Measurements from ENCODE around the gene ARHGAP6.

ARHGAP6 gene

DNA sequence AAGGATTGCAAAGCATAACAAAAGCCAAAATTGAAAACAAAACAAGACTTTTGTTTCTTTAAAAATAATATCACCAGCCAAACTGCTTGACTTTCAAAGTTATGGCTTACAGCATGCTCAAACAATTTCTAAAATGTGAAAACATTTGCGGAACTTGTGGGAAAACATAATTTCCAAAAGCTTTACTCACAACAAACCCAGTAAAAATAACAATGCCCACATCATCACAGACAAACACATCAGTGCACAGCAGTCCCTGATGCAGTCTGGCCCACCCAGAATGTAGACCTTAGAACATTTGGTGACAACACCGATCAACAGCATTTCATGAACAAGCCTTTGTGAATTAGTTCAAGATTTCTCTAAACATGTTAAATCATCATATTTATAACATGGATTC, 98.9 kb downstream of the ARHGAP6 start:
- no peak overlapping the region for H3K9ac ChIP-seq (ENCODE audit: low read length)
- peaks cover 16% of the 10 kb centered on the region for H3K4me1 ChIP-seq (ENCODE audit: insufficient read depth, low read length)
- no peak overlapping the region for H3K4me3 ChIP-seq (ENCODE audit: low read depth in 1 of 2, low read length in 2 of 2)
- H3K9me3 ChIP-seq (ENCODE audit: low read length) = no peaks in the 10 kb centered on the region
- no peak overlapping the region for H3K27ac ChIP-seq (ENCODE audit: low read depth, low read length)
- no peaks in the 10 kb centered on the region for H3K27me3 ChIP-seq (ENCODE audit: control insufficient read depth in 1 of 2, insufficient read depth in 2 of 2, low read length in 2 of 2)
- H3K36me3 ChIP-seq (ENCODE audit: insufficient read depth, low read length) = no peaks in the 10 kb centered on the region

GRCh38 chrX:11566173-11566572, 99.5 kb downstream of the ARHGAP6 start:
- no peaks in the 10 kb centered on the region for H3K27me3 ChIP-seq (ENCODE audit: control insufficient read depth in 1 of 2, insufficient read depth in 2 of 2, low read length in 2 of 2)
- H3K9me3 ChIP-seq (ENCODE audit: low read length) = no peaks in the 10 kb centered on the region
- no peaks in the 10 kb centered on the region for H3K36me3 ChIP-seq (ENCODE audit: insufficient read depth, low read length)
- H3K4me1 ChIP-seq (ENCODE audit: insufficient read depth, low read length) = peaks cover 19% of the 10 kb centered on the region
- H3K4me3 ChIP-seq (ENCODE audit: low read depth in 1 of 2, low read length in 2 of 2) = no peak overlapping the region
- no peak overlapping the region for H3K27ac ChIP-seq (ENCODE audit: low read depth, low read length)
- no peak overlapping the region for H3K9ac ChIP-seq (ENCODE audit: low read length)

DNA sequence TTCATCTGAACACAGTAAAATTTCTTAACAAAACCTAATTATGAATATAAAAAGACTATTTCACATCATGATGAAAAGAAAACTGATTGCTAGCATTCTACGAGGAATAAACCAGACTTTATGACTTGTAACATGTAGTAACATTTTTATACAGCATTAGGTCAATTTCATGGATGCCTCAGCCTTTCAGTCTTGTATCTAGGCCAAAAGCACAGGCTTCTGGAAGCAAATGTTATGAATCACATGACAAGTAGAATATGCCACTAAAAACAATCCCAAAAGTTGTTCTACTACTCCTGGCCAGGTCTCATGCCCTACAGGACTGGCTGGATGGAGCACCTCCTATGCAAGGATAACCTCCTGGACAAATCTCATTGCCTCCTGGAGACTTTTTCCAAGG, 101.2 kb downstream of the ARHGAP6 start:
- H3K9ac ChIP-seq (ENCODE audit: low read length) = no peak overlapping the region
- H3K27me3 ChIP-seq (ENCODE audit: control insufficient read depth in 1 of 2, insufficient read depth in 2 of 2, low read length in 2 of 2) = no peaks in the 10 kb centered on the region
- no peak overlapping the region for H3K4me3 ChIP-seq (ENCODE audit: low read depth in 1 of 2, low read length in 2 of 2)
- no peak overlapping the region for H3K27ac ChIP-seq (ENCODE audit: low read depth, low read length)
- no peaks in the 10 kb centered on the region for H3K36me3 ChIP-seq (ENCODE audit: insufficient read depth, low read length)
- H3K4me1 ChIP-seq (ENCODE audit: insufficient read depth, low read length) = peaks cover 26% of the 10 kb centered on the region
- no peaks in the 10 kb centered on the region for H3K9me3 ChIP-seq (ENCODE audit: low read length)

DNA sequence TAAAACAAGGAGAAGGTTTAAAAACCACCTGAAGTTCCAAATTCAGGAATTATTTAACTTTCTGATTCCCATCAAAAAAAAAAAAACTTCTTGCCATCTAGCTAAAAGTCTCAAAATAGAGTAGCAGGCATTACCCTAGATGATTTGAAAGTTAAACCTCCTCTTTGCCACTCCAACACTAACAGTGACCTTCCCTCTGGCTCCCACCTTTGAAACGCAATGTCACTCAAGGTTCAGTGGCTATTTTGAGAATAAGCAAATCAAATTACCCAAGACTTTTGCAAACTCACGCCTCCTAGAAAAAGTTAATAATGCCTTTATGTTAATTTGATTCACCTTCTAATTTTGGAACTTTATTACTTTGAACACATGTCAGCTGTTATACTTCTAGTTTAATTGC, 103.2 kb downstream of the ARHGAP6 start:
- H3K27ac ChIP-seq (ENCODE audit: low read depth, low read length) = no peak overlapping the region
- H3K9ac ChIP-seq (ENCODE audit: low read length) = no peak overlapping the region
- no peak overlapping the region for H3K4me3 ChIP-seq (ENCODE audit: low read depth in 1 of 2, low read length in 2 of 2)
- no peaks in the 10 kb centered on the region for H3K36me3 ChIP-seq (ENCODE audit: insufficient read depth, low read length)
- no peaks in the 10 kb centered on the region for H3K27me3 ChIP-seq (ENCODE audit: control insufficient read depth in 1 of 2, insufficient read depth in 2 of 2, low read length in 2 of 2)
- no peaks in the 10 kb centered on the region for H3K9me3 ChIP-seq (ENCODE audit: low read length)
- peaks cover 26% of the 10 kb centered on the region for H3K4me1 ChIP-seq (ENCODE audit: insufficient read depth, low read length)

GRCh38 chrX:11558972-11559371, 106.7 kb downstream of the ARHGAP6 start:
- no peaks in the 10 kb centered on the region for H3K27me3 ChIP-seq (ENCODE audit: control insufficient read depth in 1 of 2, insufficient read depth in 2 of 2, low read length in 2 of 2)
- no peaks in the 10 kb centered on the region for H3K36me3 ChIP-seq (ENCODE audit: insufficient read depth, low read length)
- no peaks in the 10 kb centered on the region for H3K9me3 ChIP-seq (ENCODE audit: low read length)
- H3K4me3 ChIP-seq (ENCODE audit: low read depth in 1 of 2, low read length in 2 of 2) = no peak overlapping the region
- peaks cover 16% of the 10 kb centered on the region for H3K4me1 ChIP-seq (ENCODE audit: insufficient read depth, low read length)
- no peak overlapping the region for H3K27ac ChIP-seq (ENCODE audit: low read depth, low read length)
- no peak overlapping the region for H3K9ac ChIP-seq (ENCODE audit: low read length)

DNA sequence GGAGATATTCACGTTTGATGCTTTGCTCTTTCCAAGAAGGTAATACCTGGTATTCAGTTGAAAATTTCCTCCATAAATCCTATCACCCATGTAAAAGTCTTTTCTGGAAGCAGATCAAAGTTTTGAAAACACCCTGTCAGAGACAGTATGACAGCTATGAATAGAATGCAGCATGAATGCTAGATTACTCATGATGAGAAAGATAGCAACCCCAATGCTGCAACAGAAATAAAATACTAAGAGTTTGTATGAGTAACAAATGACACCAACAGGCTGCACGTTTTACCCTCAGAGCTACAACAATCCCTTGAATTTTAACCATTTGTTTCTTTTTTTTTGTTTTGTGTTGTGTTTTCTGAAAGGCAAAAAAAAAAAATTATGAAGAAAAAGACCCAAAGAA, 108.6 kb downstream of the ARHGAP6 start:
- no peak overlapping the region for H3K4me3 ChIP-seq (ENCODE audit: low read depth in 1 of 2, low read length in 2 of 2)
- peaks cover 16% of the 10 kb centered on the region for H3K4me1 ChIP-seq (ENCODE audit: insufficient read depth, low read length)
- H3K9me3 ChIP-seq (ENCODE audit: low read length) = no peaks in the 10 kb centered on the region
- no peak overlapping the region for H3K27ac ChIP-seq (ENCODE audit: low read depth, low read length)
- H3K27me3 ChIP-seq (ENCODE audit: control insufficient read depth in 1 of 2, insufficient read depth in 2 of 2, low read length in 2 of 2) = no peaks in the 10 kb centered on the region
- no peak overlapping the region for H3K9ac ChIP-seq (ENCODE audit: low read length)
- no peaks in the 10 kb centered on the region for H3K36me3 ChIP-seq (ENCODE audit: insufficient read depth, low read length)

GRCh38 chrX:11555759-11556158, 110.0 kb downstream of the ARHGAP6 start:
- H3K9me3 ChIP-seq (ENCODE audit: low read length) = no peaks in the 10 kb centered on the region
- H3K36me3 ChIP-seq (ENCODE audit: insufficient read depth, low read length) = no peaks in the 10 kb centered on the region
- H3K9ac ChIP-seq (ENCODE audit: low read length) = no peak overlapping the region
- H3K27me3 ChIP-seq (ENCODE audit: control insufficient read depth in 1 of 2, insufficient read depth in 2 of 2, low read length in 2 of 2) = no peaks in the 10 kb centered on the region
- no peak overlapping the region for H3K4me3 ChIP-seq (ENCODE audit: low read depth in 1 of 2, low read length in 2 of 2)
- H3K27ac ChIP-seq (ENCODE audit: low read depth, low read length) = no peak overlapping the region
- peaks cover 7% of the 10 kb centered on the region for H3K4me1 ChIP-seq (ENCODE audit: insufficient read depth, low read length)

DNA sequence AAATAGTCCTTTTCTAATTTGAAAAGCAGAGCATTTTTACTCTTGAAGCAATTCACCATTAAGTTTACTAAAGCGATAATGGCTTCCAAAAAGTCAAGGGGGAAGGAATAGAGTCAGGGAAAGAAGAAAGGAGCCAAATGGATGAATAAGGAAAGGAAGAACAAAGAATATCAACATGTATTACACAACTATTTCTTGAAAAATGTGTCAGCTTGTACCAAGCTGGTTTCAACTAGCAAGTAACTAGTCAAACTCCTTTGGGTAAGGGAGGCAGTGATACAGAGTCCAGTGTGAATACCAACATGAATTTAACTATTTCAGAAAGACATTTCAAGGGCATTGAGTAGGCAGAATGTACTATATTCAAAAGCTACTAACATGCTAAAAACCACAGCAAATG, 112.1 kb downstream of the ARHGAP6 start:
- Histone ChIP-seq H3K4me1 (ENCODE audit: insufficient read depth, low read length) (peaks cover 4% of the 10 kb centered on the region), H3K9ac (ENCODE audit: low read length) (no peak overlapping the region), H3K27me3 (ENCODE audit: control insufficient read depth in 1 of 2, insufficient read depth in 2 of 2, low read length in 2 of 2) (no peaks in the 10 kb centered on the region), H3K9me3 (ENCODE audit: low read length) (no peaks in the 10 kb centered on the region), H3K27ac (ENCODE audit: low read depth, low read length) (no peak overlapping the region), H3K4me3 (ENCODE audit: low read depth in 1 of 2, low read length in 2 of 2) (no peak overlapping the region), H3K36me3 (ENCODE audit: insufficient read depth, low read length) (no peaks in the 10 kb centered on the region)

- Histone ChIP-seq H3K27ac (ENCODE audit: low read depth, low read length) (no peak overlapping the region), H3K36me3 (ENCODE audit: insufficient read depth, low read length) (no peaks in the 10 kb centered on the region), H3K4me1 (ENCODE audit: insufficient read depth, low read length) (no peaks in the 10 kb centered on the region), H3K27me3 (ENCODE audit: control insufficient read depth in 1 of 2, insufficient read depth in 2 of 2, low read length in 2 of 2) (no peaks in the 10 kb centered on the region), H3K4me3 (ENCODE audit: low read depth in 1 of 2, low read length in 2 of 2) (no peak overlapping the region), H3K9ac (ENCODE audit: low read length) (no peak overlapping the region), H3K9me3 (ENCODE audit: low read length) (no peaks in the 10 kb centered on the region)
These were observed 114.6 kb downstream of the ARHGAP6 start for GRCh38 chrX:11551151-11551550.

GRCh38 chrX:11546917-11547316, 118.8 kb downstream of the ARHGAP6 start:
- Histone ChIP-seq H3K36me3 (ENCODE audit: insufficient read depth, low read length) (no peaks in the 10 kb centered on the region), H3K4me1 (ENCODE audit: insufficient read depth, low read length) (no peaks in the 10 kb centered on the region), H3K27me3 (ENCODE audit: control insufficient read depth in 1 of 2, insufficient read depth in 2 of 2, low read length in 2 of 2) (no peaks in the 10 kb centered on the region), H3K9me3 (ENCODE audit: low read length) (no peaks in the 10 kb centered on the region), H3K9ac (ENCODE audit: low read length) (no peak overlapping the region), H3K27ac (ENCODE audit: low read depth, low read length) (no peak overlapping the region), H3K4me3 (ENCODE audit: low read depth in 1 of 2, low read length in 2 of 2) (no peak overlapping the region)

- H3K27me3 ChIP-seq (ENCODE audit: control insufficient read depth in 1 of 2, insufficient read depth in 2 of 2, low read length in 2 of 2) = no peaks in the 10 kb centered on the region
These were observed 122.5 kb downstream of the ARHGAP6 start for GRCh38 chrX:11543249-11543648.

DNA sequence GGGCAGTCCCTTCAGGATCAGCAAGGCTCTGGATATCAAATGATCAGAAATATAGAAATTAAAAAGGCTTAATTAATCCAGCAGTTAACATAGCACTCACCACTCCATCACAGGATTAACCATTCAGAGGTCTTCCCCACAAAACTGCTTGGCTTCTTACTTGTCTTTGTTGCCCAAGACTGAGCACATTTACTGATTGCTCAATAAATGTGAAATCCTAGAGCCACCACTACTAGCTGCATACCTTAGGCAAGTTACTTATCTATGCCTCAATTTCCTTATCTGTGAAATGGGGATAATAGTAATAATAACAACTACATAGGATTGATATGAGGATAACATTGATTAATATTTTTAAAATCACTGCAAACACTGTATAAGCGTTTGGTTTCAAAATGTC, 124.2 kb downstream of the ARHGAP6 start:
- H3K27ac ChIP-seq (ENCODE audit: low read depth, low read length) = no peak overlapping the region

More at GRCh38 chrX:11543249-11543648, 122.5 kb downstream of the ARHGAP6 start:
- Histone ChIP-seq H3K4me3 (ENCODE audit: low read depth in 1 of 2, low read length in 2 of 2) (no peak overlapping the region), H3K27ac (ENCODE audit: low read depth, low read length) (no peak overlapping the region), H3K9me3 (ENCODE audit: low read length) (no peaks in the 10 kb centered on the region), H3K36me3 (ENCODE audit: insufficient read depth, low read length) (no peaks in the 10 kb centered on the region), H3K4me1 (ENCODE audit: insufficient read depth, low read length) (peaks cover 8% of the 10 kb centered on the region), H3K9ac (ENCODE audit: low read length) (no peak overlapping the region)

More for the DNA sequence above, 124.2 kb downstream of the ARHGAP6 start:
- Histone ChIP-seq H3K4me1 (ENCODE audit: insufficient read depth, low read length) (peaks cover 8% of the 10 kb centered on the region), H3K27me3 (ENCODE audit: control insufficient read depth in 1 of 2, insufficient read depth in 2 of 2, low read length in 2 of 2) (no peaks in the 10 kb centered on the region), H3K4me3 (ENCODE audit: low read depth in 1 of 2, low read length in 2 of 2) (no peak overlapping the region), H3K9ac (ENCODE audit: low read length) (no peak overlapping the region), H3K36me3 (ENCODE audit: insufficient read depth, low read length) (no peaks in the 10 kb centered on the region), H3K9me3 (ENCODE audit: low read length) (no peaks in the 10 kb centered on the region)
